GM19240 (cell line): Measurements from ENCODE around the gene USP15.

ENCODE experiments used
- DNase-seq: peaks from one replicate; pipeline ENCODE4 v3.0.0; 2011; ENCODE audit warnings: low spot score; ENCODE audit not compliant: insufficient read length

The USP15 gene

GRCh38 chr12:62256408-62257096 lies 3.7 kb upstream of the USP15 start:
- no peak for DNase-seq

GRCh38 chr12:62258231-62258630 lies 2.0 kb upstream of the USP15 start:
- DNase-seq = no peak

- DNase-seq = no peak
Measured at GRCh38 chr12:62258941-62259630, 1.1 kb upstream of the USP15 start.

GRCh38 chr12:62259631-62259992 lies 592 bp upstream of the USP15 start:
- no peak for DNase-seq

GRCh38 chr12:62260733-62261683 lies 804 bp downstream of the USP15 start:
- DNase-seq = no peak

GRCh38 chr12:62261876-62262517 lies 1.8 kb downstream of the USP15 start:
- DNase-seq = no peak

- no peak for DNase-seq
Measured at GRCh38 chr12:62263232-62263631, 3.0 kb downstream of the USP15 start.

GRCh38 chr12:62263966-62264365 lies 3.8 kb downstream of the USP15 start:
- no peak for DNase-seq

GRCh38 chr12:62264706-62265105 lies 4.5 kb downstream of the USP15 start:
- DNase-seq = no peak

- DNase-seq = no peak
Measured at GRCh38 chr12:62265511-62265910, 5.3 kb downstream of the USP15 start.

- DNase-seq = no peak
Measured at GRCh38 chr12:62267026-62267425, 6.8 kb downstream of the USP15 start.

- no peak for DNase-seq
Measured at GRCh38 chr12:62267480-62267879, 7.3 kb downstream of the USP15 start.

GRCh38 chr12:62268956-62269355 lies 8.8 kb downstream of the USP15 start:
- no peak for DNase-seq

GRCh38 chr12:62269464-62270228 lies 9.4 kb downstream of the USP15 start:
- DNase-seq = no peak

- no peak for DNase-seq
Measured at GRCh38 chr12:62270384-62270783, 10.2 kb downstream of the USP15 start.

- DNase-seq = no peak
Measured at GRCh38 chr12:62270872-62271271, 10.7 kb downstream of the USP15 start.

- DNase-seq = no peak
Measured at GRCh38 chr12:62272936-62273552, 12.8 kb downstream of the USP15 start.

GRCh38 chr12:62273724-62274380 lies 13.6 kb downstream of the USP15 start:
- no peak for DNase-seq

- DNase-seq = no peak
Measured at GRCh38 chr12:62278022-62278421, 17.8 kb downstream of the USP15 start.

- no peak for DNase-seq
Measured at GRCh38 chr12:62279058-62279457, 18.9 kb downstream of the USP15 start.
